ENCODE measurements around the gene MRPS11. TPM values are rescaled to one million over a fixed set of nuclear protein-coding genes. Genes with fewer than 3 reads are reported as not detected.
"Not testable (repeated sequence)": the region's sequence is repeated elsewhere in the genome, so short reads cannot be mapped to it uniquely, and the experiment has no call there.

Gene MRPS11
- polyA plus RNA-seq, 1 donor from 2014 or later, result 57.5 TPM

GRCh38 chr15:88518903-88519302 lies 51.4 kb downstream of the MRPS11 start:
- Histone ChIP-seq H3K4me2 (ENCODE audit: low read length) (no peak overlapping the region), H3K9me2 (ENCODE audit: insufficient read depth, low read length) (no peaks in the 10 kb centered on the region), H3K9me3 (ENCODE audit: low read length) (no peaks in the 10 kb centered on the region), H3K36me3 (ENCODE audit: insufficient read depth, low read length) (no peaks in the 10 kb centered on the region), H2AFZ (ENCODE audit: low read depth, low read length) (no peak overlapping the region), H3F3A (ENCODE audit: insufficient read depth, low read length, poor library complexity, severe bottlenecking) (no peaks in the 10 kb centered on the region), H3K4me3 (ENCODE audit: low read length) (no peak overlapping the region), H3K79me2 (replicated peaks; ENCODE audit: insufficient read depth, low read length) (no peaks in the 10 kb centered on the region), H3K27ac (ENCODE audit: low read length) (no peak overlapping the region), H4K20me1 (ENCODE audit: insufficient read depth) (no peaks in the 10 kb centered on the region), H3K27me3 (ENCODE audit: insufficient read depth, low read depth, low read length) (no peaks in the 10 kb centered on the region), H3K9ac (ENCODE audit: low read length) (no peak overlapping the region)
- TF ChIP-seq RAD21 (conservative IDR thresholded peaks at IDR 0.05), result no peak
- no peak for TF ChIP-seq EP300 (conservative IDR thresholded peaks at IDR 0.05; ENCODE audit: poor library complexity, severe bottlenecking)
- no peak for TF ChIP-seq SMC3 (conservative IDR thresholded peaks at IDR 0.05; ENCODE audit: poor library complexity)
- no peak for TF ChIP-seq MXI1 (conservative IDR thresholded peaks at IDR 0.05; ENCODE audit: poor library complexity, severe bottlenecking)
- TF ChIP-seq POLR2AphosphoS5 (IDR thresholded peaks at IDR 0.05), result no peak
- TF ChIP-seq EZH2 (IDR thresholded peaks at IDR 0.05; ENCODE audit: borderline replicate concordance, insufficient read depth, low read length, poor library complexity, severe bottlenecking), result no peak
- TF ChIP-seq REST (IDR thresholded peaks at IDR 0.05; ENCODE audit: borderline replicate concordance), result no peak
- no peak for TF ChIP-seq CTCF (IDR thresholded peaks at IDR 0.05; ENCODE audit: poor library complexity, severe bottlenecking)
- TF ChIP-seq TAF1 (IDR thresholded peaks at IDR 0.05; ENCODE audit: low read depth), result no peak

- not testable (repeated sequence) for H3K27me3 ChIP-seq (ENCODE audit: insufficient read depth, low read depth, low read length); H3K9me2 ChIP-seq (ENCODE audit: insufficient read depth, low read length); H4K20me1 ChIP-seq (ENCODE audit: insufficient read depth); H3K9ac ChIP-seq (ENCODE audit: low read length); H3F3A ChIP-seq (ENCODE audit: insufficient read depth, low read length, poor library complexity, severe bottlenecking); H3K36me3 ChIP-seq (ENCODE audit: insufficient read depth, low read length); H2AFZ ChIP-seq (ENCODE audit: low read depth, low read length); H3K9me3 ChIP-seq (ENCODE audit: low read length); H3K4me3 ChIP-seq (ENCODE audit: low read length); H3K27ac ChIP-seq (ENCODE audit: low read length); H3K79me2 ChIP-seq (replicated peaks; ENCODE audit: insufficient read depth, low read length); H3K4me2 ChIP-seq (ENCODE audit: low read length)
Measured at GRCh38 chr15:88524094-88524493, 56.6 kb downstream of the MRPS11 start.

GRCh38 chr15:88525418-88525817 lies 57.9 kb downstream of the MRPS11 start:
- Histone ChIP-seq H3K9ac (ENCODE audit: low read length) (no peak overlapping the region), H3K9me2 (ENCODE audit: insufficient read depth, low read length) (no peaks in the 10 kb centered on the region), H3K36me3 (ENCODE audit: insufficient read depth, low read length) (peaks cover 6% of the 10 kb centered on the region), H3K4me2 (ENCODE audit: low read length) (no peak overlapping the region), H2AFZ (ENCODE audit: low read depth, low read length) (no peak overlapping the region), H3K9me3 (ENCODE audit: low read length) (no peaks in the 10 kb centered on the region), H3F3A (ENCODE audit: insufficient read depth, low read length, poor library complexity, severe bottlenecking) (no peaks in the 10 kb centered on the region), H3K27ac (ENCODE audit: low read length) (no peak overlapping the region), H3K27me3 (ENCODE audit: insufficient read depth, low read depth, low read length) (no peaks in the 10 kb centered on the region), H3K79me2 (replicated peaks; ENCODE audit: insufficient read depth, low read length) (no peaks in the 10 kb centered on the region), H4K20me1 (ENCODE audit: insufficient read depth) (no peaks in the 10 kb centered on the region), H3K4me3 (ENCODE audit: low read length) (no peak overlapping the region)
- TF ChIP-seq EP300 (conservative IDR thresholded peaks at IDR 0.05; ENCODE audit: poor library complexity, severe bottlenecking), result no peak
- TF ChIP-seq TAF1 (IDR thresholded peaks at IDR 0.05; ENCODE audit: low read depth), result no peak
- TF ChIP-seq REST (IDR thresholded peaks at IDR 0.05; ENCODE audit: borderline replicate concordance), result no peak
- no peak for TF ChIP-seq RAD21 (conservative IDR thresholded peaks at IDR 0.05)
- no peak for TF ChIP-seq MXI1 (conservative IDR thresholded peaks at IDR 0.05; ENCODE audit: poor library complexity, severe bottlenecking)

Data from neural cell (in vitro differentiated cells).